ENCODE results near the gene ZNF253.
"Not testable (repeated sequence)": the region's sequence is repeated elsewhere in the genome, so short reads cannot be mapped to it uniquely, and the experiment has no call there.

Gene ZNF253

DNA sequence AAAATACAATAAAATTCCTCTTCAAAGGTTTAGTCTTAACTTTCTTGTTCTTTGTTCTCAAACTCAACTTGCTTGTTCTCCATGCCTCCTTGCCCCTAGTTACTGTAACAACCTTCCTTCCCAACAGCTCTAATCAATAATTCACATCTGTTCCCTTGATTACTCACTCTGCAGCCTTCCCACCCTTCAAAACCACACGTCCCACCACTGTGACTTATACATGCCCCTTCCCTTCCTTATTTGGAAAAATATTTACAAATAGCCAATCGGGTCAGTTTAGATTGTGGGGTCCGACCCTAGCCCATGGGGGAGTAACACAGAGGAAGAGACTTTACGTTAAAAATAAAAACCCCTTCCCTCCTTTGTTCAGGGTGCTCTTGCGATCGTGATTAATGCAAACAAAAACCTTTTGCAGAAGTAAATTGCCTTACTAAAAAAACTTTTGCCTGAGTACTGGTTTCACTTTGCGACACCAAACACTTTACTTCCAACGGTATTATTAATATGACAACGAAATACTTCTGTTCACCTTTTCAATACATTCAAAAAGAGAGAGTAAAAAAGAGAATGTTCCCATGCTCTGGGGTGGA, 34.6 kb downstream of the ZNF253 start:
- DNase-seq = peak; percentile 22

DNA sequence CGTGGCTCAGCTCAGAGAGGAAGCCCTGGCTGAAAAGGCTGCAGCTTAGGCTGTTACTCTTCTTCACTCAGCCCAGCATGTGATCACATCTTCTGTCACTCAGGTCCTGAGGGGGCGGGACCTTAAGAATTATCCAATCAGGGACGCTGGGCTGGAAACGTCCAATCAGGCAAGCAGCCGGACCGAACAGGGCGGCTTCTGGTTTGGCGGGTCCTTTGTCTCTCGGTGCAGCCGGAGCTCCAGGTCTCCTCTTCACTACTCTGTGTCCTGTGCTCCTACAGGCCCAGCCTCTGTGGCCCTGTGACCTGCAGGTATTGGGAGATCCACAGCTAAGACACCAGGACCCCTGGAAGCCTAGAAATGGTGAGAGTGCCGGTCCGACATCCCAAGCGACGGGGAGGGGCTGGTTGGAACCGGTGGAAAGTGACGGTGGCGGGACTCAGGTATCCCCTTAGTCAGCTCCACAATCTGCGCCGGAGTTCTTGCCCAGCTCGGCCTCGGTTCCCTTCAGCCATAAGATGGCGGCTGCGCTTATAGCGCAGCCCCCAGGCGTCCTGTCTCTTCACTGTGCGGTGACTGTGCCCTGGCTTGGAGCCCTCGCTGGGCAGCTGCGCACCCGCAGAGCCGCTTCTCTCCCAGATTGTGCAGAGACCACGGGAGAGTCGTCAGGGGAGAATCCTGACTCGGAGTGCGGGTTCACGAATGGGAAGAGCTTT, 35.2 kb downstream of the ZNF253 start, which contains the start of gene ZNF93:
ZNF93 (plus strand) TSS at position 218 of the 716 bp plus-strand sequence; CDS start at position 361, 143 bp downstream.
- DNase-seq = peak; percentile 95

DNA sequence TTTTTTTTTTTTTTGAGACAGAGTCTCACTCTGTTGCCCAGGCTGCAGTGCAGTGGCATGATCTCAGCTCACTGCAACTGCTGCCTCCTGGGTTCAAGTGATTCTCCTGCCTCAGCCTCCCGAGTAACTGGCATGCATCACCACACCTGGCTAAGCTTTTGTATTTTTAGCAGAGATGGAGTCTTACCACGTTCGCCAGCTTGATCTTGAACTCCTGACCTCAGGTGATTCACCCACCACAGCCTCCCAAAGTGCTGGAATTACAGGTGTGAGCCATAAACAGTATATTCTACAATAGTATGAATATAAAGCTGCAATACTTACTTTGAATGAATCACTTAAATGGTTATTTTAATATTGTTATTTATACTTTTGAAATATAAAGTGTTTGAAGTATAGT, 41.9 kb downstream of the ZNF253 start:
- DNase-seq = not testable (repeated sequence)

DNA sequence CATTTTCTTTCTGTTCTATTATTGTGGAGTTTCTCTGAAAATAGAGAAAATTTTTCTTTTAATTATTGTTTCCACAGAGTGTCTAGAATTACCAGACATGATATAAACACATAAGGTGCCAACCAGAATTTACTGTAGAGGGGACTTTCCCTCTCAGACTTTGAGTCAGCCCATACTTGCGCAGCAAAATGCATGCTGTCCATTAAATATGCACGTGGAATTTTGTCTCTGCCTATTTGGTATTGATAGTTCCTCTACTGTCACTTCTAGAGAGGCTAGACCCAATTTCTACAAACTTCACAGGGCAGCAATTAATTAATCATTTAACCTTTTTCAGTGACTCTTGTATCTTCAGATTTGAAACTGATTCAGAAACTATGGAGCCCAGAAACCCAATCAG, 44.0 kb downstream of the ZNF253 start:
- DNase-seq = no peak

DNA sequence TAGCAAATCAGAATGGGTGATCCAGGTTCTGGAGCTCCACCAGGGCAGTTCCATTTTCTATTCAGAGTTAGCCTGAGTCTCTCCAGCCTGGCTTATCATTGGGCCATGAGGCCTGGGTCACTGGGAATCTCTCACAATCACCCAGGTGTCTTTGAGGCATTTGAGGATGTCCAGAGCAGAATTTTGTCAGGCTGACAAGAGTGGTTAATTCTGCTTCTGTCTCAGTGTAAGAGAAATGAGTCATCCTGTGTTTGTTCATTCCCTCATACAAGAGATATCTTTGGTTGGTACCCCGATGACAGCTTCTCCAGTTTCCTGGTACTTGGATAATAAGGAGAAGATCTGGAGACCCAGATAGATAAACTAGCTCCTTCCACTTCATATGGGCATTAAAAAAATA, 45.5 kb downstream of the ZNF253 start:
- no peak for DNase-seq

DNA sequence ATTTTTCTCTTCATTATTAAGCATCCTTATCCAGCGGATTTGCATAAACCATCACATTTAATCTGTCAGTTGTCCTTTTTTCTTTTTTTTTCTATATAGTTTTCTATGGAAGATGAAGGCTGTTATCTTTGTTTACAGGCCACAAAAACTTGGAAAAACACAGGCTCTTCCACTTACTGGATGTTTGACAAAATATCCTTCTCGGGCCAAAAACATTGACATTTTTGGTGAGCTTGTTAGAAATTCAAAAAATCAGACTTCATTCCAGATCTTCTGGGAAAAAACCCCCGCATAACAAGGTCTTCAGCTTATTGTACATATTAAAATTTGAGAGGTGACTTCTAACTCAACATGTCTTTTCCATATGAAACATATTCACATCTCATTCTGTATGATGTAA, 48.9 kb downstream of the ZNF253 start:
- no peak for DNase-seq

GRCh38 chr19:19930417-19930816, 64.7 kb downstream of the ZNF253 start:
- not testable (repeated sequence) for DNase-seq

DNA sequence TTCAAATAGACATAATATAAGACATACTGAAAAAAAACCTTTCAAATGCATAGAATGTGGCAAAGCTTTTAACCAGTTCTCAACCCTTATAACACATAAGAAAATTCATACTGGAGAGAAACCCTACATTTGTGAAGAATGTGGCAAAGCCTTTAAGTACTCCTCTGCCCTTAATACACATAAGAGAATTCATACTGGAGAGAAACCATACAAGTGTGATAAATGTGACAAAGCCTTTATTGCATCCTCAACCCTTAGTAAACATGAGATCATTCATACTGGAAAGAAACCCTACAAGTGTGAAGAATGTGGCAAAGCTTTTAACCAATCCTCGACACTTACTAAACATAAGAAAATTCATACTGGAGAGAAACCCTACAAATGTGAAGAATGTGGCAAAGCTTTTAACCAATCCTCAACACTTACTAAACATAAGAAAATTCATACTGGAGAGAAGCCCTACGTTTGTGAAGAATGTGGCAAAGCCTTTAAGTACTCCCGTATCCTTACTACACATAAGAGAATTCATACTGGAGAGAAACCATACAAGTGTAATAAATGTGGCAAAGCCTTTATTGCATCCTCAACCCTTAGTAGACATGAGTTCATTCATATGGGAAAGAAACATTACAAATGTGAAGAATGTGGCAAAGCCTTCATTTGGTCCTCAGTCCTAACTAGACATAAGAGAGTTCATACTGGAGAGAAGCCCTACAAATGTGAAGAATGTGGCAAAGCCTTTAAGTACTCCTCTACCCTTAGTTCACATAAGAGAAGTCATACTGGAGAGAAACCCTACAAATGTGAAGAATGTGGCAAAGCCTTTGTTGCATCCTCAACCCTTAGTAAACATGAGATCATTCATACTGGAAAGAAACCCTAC, 68.0 kb downstream of the ZNF253 start:
- DNase-seq = not testable (repeated sequence)

DNA sequence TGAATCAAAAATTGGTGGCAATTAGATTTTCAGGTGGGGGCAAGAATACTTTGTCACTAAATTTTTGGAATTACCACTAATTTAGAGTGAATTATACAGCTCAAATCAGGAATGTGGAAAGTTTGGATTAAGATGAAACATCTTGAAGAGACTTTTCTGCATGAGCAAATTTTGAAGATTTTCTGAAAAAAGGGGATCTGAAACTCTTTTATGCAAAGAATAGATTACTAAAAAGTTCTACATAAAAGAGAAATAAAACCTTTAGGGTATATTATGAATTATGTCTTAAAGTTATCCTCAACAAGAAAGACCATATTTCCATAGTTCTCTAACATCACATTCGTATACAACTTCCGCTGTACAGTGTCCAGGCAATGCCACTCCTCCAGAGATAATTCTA, 71.7 kb downstream of the ZNF253 start:
- no peak for DNase-seq

GRCh38 chr19:19938449-19938848, 72.8 kb downstream of the ZNF253 start:
- DNase-seq = no peak

DNA sequence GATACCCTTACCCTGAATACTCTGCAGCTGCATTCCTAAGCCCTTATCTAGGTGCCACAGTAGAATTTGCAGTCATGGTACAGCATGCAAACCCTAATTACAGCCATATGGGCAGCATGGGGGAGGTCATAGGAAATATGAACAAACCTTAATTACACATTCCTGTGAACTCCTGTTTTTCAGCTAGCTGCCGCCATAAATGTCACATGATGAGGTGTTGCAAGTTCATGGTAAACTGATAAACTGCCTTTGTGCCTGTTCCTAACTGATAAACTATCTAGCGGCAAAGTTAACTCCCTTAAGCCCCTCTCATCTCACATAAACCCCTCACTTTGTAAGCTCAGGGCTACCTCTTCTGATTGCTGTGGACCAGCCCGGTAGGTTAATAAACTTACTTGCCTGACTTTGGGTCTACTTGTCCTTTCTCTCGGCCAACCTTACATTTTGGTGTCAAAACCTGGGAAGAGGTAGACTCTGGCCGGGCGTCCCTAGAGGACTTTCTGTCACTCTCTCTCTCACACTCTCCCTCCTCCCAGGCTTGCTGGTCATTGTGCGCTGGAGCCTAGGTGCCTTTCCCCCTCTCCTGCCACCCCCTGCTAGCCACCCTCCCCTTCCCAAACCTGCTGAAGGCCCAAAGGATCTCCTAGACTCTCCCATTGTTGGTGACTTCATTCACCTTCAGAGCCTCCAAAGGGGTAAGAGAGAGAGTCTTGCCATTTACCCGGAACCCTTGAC, 78.3 kb downstream of the ZNF253 start:
- DNase-seq = no peak
